Measurements from ENCODE around the gene MAGI3. TPM values are rescaled to one million over a fixed set of nuclear protein-coding genes. Genes with fewer than 3 reads are reported as not detected.
"Not testable (repeated sequence)": the region's sequence is repeated elsewhere in the genome, so short reads cannot be mapped to it uniquely, and the experiment has no call there.

MAGI3 gene
- total RNA-seq, 1 donor from 2014 or later = 13.0 TPM

DNA sequence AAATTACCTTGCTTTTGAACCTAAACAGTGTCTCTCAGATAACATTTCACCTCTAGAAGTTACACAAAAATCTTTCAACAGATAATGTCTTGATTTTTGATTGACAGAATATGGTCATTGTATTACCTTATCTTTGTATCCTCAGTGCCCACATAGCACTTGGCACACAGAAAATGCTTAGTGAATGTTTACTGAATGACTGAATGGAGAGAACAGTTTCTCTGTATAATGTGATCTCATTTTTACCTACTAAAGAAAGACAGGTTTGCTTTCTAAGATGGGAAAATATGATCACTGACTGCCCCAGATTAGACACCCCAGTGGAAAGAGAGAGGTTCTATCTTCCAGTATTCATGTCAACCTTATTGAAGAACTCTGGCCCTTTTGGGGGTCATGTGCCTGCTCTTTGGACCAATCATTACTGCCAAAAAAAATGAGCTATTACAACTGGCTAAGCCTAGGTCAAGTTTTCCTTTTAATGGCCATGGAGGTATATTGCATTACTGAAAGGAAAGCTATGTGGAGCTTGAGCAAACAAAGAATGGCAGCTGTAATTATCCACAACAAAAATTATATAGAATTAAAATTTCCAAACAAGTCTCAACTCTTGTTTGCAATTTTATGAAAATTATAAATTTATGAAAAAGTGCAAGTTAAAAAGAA is 117.4 kb downstream of the MAGI3 start:
- Histone ChIP-seq H3K27me3 (ENCODE audit: control insufficient read depth in 3 of 3, insufficient read depth in 3 of 3, low read length in 3 of 3) (no peaks in the 10 kb centered on the region), H3K36me3 (ENCODE audit: control insufficient read depth in 3 of 3, insufficient read depth in 3 of 3, low read length in 3 of 3) (no peaks in the 10 kb centered on the region), H3K4me3 (ENCODE audit: low read length in 3 of 3) (no peak overlapping the region)

DNA sequence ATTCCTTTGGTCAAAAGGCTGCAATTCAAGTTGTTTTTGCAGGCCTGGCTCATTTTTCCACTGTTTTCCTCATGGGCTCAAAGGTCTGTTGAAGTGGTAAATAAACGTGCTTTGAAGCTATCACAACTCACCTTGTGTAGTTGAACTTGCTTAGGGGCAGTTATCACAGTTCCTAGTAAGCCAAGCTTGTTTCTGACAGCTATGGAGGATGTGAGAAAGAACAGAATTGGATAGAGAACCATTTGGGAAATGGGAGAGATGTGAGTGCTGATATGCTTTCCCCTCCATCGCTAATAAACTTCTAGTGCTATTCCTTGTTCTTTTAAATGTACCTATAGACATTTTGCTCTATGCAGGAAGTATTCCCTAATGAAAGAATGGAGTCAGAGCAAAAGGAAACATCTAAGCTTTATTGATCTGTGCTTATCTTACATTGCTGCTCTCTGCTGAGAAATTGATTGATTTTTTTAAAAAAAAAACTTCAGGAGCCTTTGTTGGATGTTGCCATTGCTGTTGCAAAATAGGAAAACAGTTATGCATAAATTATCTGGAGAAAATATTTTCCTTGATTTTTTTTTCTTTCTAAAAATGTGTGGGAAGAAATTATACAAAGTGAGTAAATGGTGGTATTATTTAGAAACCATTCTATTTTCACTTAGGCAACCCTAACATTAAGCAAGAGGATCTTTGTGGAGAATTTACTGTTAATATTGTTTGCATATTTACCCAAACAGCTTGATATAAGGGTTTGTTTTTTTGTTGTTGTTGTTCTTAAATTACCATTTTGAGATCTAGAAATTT is 118.2 kb downstream of the MAGI3 start:
- no peak overlapping the region for H3K27ac ChIP-seq (ENCODE audit: low read depth, low read length)
- no peak overlapping the region for H3K9ac ChIP-seq (ENCODE audit: low read depth in 1 of 3, low read length in 3 of 3)
- H3K4me3 ChIP-seq (ENCODE audit: low read length in 3 of 3) = no peak overlapping the region
- no peaks in the 10 kb centered on the region for H3K36me3 ChIP-seq (ENCODE audit: control insufficient read depth in 3 of 3, insufficient read depth in 3 of 3, low read length in 3 of 3)
- H3K9me3 ChIP-seq (ENCODE audit: control insufficient read depth in 3 of 3, low read length in 3 of 3) = no peaks in the 10 kb centered on the region
- no peaks in the 10 kb centered on the region for H3K4me1 ChIP-seq (ENCODE audit: control insufficient read depth in 3 of 3, insufficient read depth in 3 of 3, low read length in 3 of 3)
- no peaks in the 10 kb centered on the region for H3K27me3 ChIP-seq (ENCODE audit: control insufficient read depth in 3 of 3, insufficient read depth in 3 of 3, low read length in 3 of 3)

More for the DNA sequence above, 117.4 kb downstream of the MAGI3 start:
- no peaks in the 10 kb centered on the region for H3K9me3 ChIP-seq (ENCODE audit: control insufficient read depth in 3 of 3, low read length in 3 of 3)
- no peak overlapping the region for H3K9ac ChIP-seq (ENCODE audit: low read depth in 1 of 3, low read length in 3 of 3)
- no peaks in the 10 kb centered on the region for H3K4me1 ChIP-seq (ENCODE audit: control insufficient read depth in 3 of 3, insufficient read depth in 3 of 3, low read length in 3 of 3)
- no peak overlapping the region for H3K27ac ChIP-seq (ENCODE audit: low read depth, low read length)

DNA sequence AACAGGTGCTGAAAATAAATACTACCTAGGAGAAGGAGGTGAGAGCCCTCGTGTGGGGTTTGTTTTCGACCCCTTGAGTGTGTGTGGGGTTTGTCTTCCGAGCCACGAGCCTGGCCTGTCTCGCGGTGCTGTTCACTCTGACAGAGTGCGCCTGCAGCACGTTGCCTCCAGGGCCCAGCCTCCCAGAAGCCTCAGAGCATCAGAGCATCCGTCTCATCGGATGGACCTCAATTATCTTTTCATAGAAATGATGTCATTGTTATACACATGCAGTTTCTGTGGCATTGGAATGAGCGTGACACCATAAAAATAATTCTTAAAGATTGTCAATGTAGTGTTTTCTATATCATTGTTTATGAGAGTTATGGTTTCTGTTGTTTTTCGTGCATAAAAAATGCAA is 119.5 kb downstream of the MAGI3 start:
- H3K36me3 ChIP-seq (ENCODE audit: control insufficient read depth in 3 of 3, insufficient read depth in 3 of 3, low read length in 3 of 3); H3K4me3 ChIP-seq (ENCODE audit: low read length in 3 of 3); H3K27me3 ChIP-seq (ENCODE audit: control insufficient read depth in 3 of 3, insufficient read depth in 3 of 3, low read length in 3 of 3); H3K4me1 ChIP-seq (ENCODE audit: control insufficient read depth in 3 of 3, insufficient read depth in 3 of 3, low read length in 3 of 3); H3K9me3 ChIP-seq (ENCODE audit: control insufficient read depth in 3 of 3, low read length in 3 of 3); H3K9ac ChIP-seq (ENCODE audit: low read depth in 1 of 3, low read length in 3 of 3); H3K27ac ChIP-seq (ENCODE audit: low read depth, low read length): not testable (repeated sequence)

DNA sequence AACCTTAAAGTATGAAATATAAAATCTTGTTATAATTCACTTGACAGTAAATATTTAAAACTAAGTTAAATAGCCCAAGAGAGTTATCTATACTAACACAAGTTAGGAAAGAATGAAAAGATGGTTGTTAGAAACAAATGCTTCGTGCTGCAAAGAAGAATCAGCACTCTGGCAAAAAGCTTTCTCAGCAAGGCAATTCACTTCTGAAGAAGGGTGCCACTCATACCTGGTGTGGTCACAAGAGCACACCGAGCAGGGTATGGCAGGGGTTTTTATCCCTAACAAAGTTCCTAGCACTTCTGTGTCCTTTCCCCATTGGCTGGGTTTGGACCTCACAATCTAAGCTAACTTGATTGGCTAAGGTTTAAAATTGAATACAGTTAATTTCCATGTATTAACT is 121.0 kb downstream of the MAGI3 start:
- Histone ChIP-seq H3K4me1 (ENCODE audit: control insufficient read depth in 3 of 3, insufficient read depth in 3 of 3, low read length in 3 of 3) (no peaks in the 10 kb centered on the region), H3K27me3 (ENCODE audit: control insufficient read depth in 3 of 3, insufficient read depth in 3 of 3, low read length in 3 of 3) (no peaks in the 10 kb centered on the region), H3K4me3 (ENCODE audit: low read length in 3 of 3) (no peak overlapping the region), H3K36me3 (ENCODE audit: control insufficient read depth in 3 of 3, insufficient read depth in 3 of 3, low read length in 3 of 3) (no peaks in the 10 kb centered on the region), H3K9me3 (ENCODE audit: control insufficient read depth in 3 of 3, low read length in 3 of 3) (no peaks in the 10 kb centered on the region), H3K9ac (ENCODE audit: low read depth in 1 of 3, low read length in 3 of 3) (no peak overlapping the region), H3K27ac (ENCODE audit: low read depth, low read length) (no peak overlapping the region)

DNA sequence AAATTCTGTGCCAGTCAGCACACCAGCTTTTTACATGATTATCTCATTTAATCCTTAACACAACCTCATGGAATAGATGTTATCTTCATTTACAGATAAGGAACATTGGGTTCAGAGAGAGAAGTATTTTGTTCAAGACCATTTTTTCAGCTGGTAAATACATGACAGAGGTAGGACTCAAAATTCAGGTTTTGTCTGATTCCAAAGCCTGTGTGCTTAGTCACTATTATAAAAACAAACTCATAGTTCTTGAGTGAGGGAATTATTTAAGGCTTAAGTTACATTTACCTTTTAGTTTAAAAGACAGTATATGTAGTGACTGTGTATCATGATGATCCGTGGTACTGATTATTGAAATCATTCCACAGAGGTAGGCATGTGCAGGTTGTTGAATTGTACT is 125.2 kb downstream of the MAGI3 start:
- no peaks in the 10 kb centered on the region for H3K4me1 ChIP-seq (ENCODE audit: control insufficient read depth in 3 of 3, insufficient read depth in 3 of 3, low read length in 3 of 3)
- H3K27me3 ChIP-seq (ENCODE audit: control insufficient read depth in 3 of 3, insufficient read depth in 3 of 3, low read length in 3 of 3) = no peaks in the 10 kb centered on the region

DNA sequence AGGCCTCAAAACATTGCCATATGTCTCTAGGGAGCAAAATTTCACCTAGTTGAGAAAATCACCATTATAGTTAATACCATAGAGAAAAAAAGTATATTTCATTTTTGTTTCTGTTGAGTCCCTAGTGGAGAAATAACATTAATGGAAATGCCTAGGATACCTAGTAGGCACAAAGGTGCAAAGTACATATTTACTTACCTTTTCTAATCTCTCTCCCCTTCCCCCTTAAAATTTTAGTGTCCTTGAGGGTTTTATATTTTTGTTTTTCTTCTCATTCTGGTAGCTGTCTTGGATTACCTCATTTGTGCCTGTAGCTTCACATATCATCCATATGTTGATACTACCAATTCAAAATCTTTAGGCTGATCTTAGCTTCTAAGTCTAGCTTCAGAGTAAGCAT is 127.0 kb downstream of the MAGI3 start:
- no peaks in the 10 kb centered on the region for H3K9me3 ChIP-seq (ENCODE audit: control insufficient read depth in 3 of 3, low read length in 3 of 3)
- no peaks in the 10 kb centered on the region for H3K4me1 ChIP-seq (ENCODE audit: control insufficient read depth in 3 of 3, insufficient read depth in 3 of 3, low read length in 3 of 3)
- H3K9ac ChIP-seq (ENCODE audit: low read depth in 1 of 3, low read length in 3 of 3) = no peak overlapping the region
- no peak overlapping the region for H3K27ac ChIP-seq (ENCODE audit: low read depth, low read length)
- H3K27me3 ChIP-seq (ENCODE audit: control insufficient read depth in 3 of 3, insufficient read depth in 3 of 3, low read length in 3 of 3) = no peaks in the 10 kb centered on the region
- no peak overlapping the region for H3K4me3 ChIP-seq (ENCODE audit: low read length in 3 of 3)
- no peaks in the 10 kb centered on the region for H3K36me3 ChIP-seq (ENCODE audit: control insufficient read depth in 3 of 3, insufficient read depth in 3 of 3, low read length in 3 of 3)

More for the DNA sequence above, 125.2 kb downstream of the MAGI3 start:
- Histone ChIP-seq H3K4me3 (ENCODE audit: low read length in 3 of 3) (no peak overlapping the region), H3K27ac (ENCODE audit: low read depth, low read length) (no peak overlapping the region), H3K9ac (ENCODE audit: low read depth in 1 of 3, low read length in 3 of 3) (no peak overlapping the region), H3K9me3 (ENCODE audit: control insufficient read depth in 3 of 3, low read length in 3 of 3) (no peaks in the 10 kb centered on the region), H3K36me3 (ENCODE audit: control insufficient read depth in 3 of 3, insufficient read depth in 3 of 3, low read length in 3 of 3) (no peaks in the 10 kb centered on the region)

DNA sequence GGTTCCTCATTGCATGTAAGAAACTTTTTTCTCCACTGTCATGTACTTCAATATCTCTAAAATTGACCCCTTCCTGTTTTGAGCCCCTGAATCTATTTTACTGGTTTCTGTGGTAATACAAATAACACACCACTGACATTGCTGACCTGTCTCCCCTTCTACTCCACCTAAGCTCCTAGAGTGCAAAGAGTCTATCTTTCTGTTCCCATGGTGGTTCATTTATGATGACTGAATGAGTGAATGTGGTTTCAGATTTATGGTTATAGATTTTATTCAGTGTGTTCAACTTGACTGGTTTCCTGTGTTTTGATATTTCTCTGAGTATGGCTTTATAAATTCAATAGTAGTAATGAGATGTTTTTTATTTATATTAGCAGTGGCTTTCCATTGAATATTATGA is 127.7 kb downstream of the MAGI3 start:
- Histone ChIP-seq H3K9ac (ENCODE audit: low read depth in 1 of 3, low read length in 3 of 3) (no peak overlapping the region), H3K9me3 (ENCODE audit: control insufficient read depth in 3 of 3, low read length in 3 of 3) (no peaks in the 10 kb centered on the region), H3K36me3 (ENCODE audit: control insufficient read depth in 3 of 3, insufficient read depth in 3 of 3, low read length in 3 of 3) (no peaks in the 10 kb centered on the region), H3K27me3 (ENCODE audit: control insufficient read depth in 3 of 3, insufficient read depth in 3 of 3, low read length in 3 of 3) (no peaks in the 10 kb centered on the region), H3K27ac (ENCODE audit: low read depth, low read length) (no peak overlapping the region), H3K4me1 (ENCODE audit: control insufficient read depth in 3 of 3, insufficient read depth in 3 of 3, low read length in 3 of 3) (no peaks in the 10 kb centered on the region), H3K4me3 (ENCODE audit: low read length in 3 of 3) (no peak overlapping the region)

DNA sequence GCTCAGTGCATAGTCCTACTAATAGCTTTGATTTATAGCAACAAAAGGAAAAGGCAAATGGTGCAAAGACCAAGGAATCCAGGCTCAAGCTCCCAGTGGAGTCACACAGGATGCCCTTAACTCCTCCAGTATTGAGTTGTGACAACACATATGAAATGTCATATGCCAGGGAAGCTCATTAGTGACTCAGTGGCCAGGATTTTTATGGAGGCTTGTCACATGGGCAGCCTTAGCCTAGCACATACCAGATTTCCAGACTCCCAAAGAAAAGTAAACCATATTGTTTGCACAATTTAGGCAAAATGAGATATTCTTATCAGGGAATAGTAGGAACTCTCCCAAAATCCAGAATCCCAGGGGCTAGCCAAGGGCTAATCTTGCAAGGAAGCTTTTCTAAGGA is 129.2 kb downstream of the MAGI3 start:
- H3K27ac ChIP-seq (ENCODE audit: low read depth, low read length) = no peak overlapping the region
- H3K9me3 ChIP-seq (ENCODE audit: control insufficient read depth in 3 of 3, low read length in 3 of 3) = no peaks in the 10 kb centered on the region
- no peaks in the 10 kb centered on the region for H3K4me1 ChIP-seq (ENCODE audit: control insufficient read depth in 3 of 3, insufficient read depth in 3 of 3, low read length in 3 of 3)
- no peak overlapping the region for H3K4me3 ChIP-seq (ENCODE audit: low read length in 3 of 3)
- H3K36me3 ChIP-seq (ENCODE audit: control insufficient read depth in 3 of 3, insufficient read depth in 3 of 3, low read length in 3 of 3) = no peaks in the 10 kb centered on the region
- no peak overlapping the region for H3K9ac ChIP-seq (ENCODE audit: low read depth in 1 of 3, low read length in 3 of 3)
- no peaks in the 10 kb centered on the region for H3K27me3 ChIP-seq (ENCODE audit: control insufficient read depth in 3 of 3, insufficient read depth in 3 of 3, low read length in 3 of 3)

DNA sequence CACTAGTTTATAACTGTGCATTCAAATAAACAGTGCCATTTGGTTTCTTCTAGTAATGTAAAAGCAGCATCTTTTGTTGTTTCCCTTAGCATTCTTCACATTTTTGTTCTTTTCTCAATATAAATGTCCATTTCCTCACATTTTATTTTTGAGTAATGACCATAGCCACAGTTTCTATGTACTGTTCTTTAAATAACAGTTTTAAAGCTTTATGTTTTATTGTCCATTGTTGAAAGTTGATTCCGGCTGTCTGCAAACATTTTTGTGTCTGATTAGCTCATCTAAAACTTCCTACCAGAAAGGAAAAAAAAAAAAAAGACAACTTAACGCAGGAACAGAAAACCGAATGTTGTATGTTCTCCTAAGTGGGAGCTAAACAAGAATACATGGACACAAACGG is 139.7 kb downstream of the MAGI3 start:
- H3K9ac ChIP-seq (ENCODE audit: low read depth in 1 of 3, low read length in 3 of 3) = no peak overlapping the region
- no peaks in the 10 kb centered on the region for H3K4me1 ChIP-seq (ENCODE audit: control insufficient read depth in 3 of 3, insufficient read depth in 3 of 3, low read length in 3 of 3)
- no peak overlapping the region for H3K4me3 ChIP-seq (ENCODE audit: low read length in 3 of 3)
- no peak overlapping the region for H3K27ac ChIP-seq (ENCODE audit: low read depth, low read length)
- H3K36me3 ChIP-seq (ENCODE audit: control insufficient read depth in 3 of 3, insufficient read depth in 3 of 3, low read length in 3 of 3) = no peaks in the 10 kb centered on the region
- H3K27me3 ChIP-seq (ENCODE audit: control insufficient read depth in 3 of 3, insufficient read depth in 3 of 3, low read length in 3 of 3) = no peaks in the 10 kb centered on the region
- H3K9me3 ChIP-seq (ENCODE audit: control insufficient read depth in 3 of 3, low read length in 3 of 3) = peaks cover 0 to 5% (median 0%) of the 10 kb centered on the region in 3 donors

DNA sequence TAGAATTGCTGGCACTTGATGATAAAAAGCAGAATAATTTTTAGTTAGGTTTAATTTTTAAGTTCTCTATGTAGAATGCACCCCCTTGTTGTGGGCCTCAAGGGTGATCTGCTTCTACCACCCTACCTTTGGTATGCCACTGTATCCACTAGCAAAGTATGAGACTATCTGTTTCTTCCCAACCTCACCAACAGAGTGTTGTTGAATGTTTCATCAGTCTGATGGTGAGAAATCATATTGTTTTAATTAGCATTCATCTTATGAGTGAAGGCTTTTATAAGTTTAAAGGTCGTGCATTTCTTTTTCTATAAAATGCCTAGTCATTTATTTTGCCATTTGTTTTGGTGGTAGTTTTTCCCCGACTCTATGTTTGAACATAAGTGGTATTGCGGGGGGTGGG is 141.0 kb downstream of the MAGI3 start:
- Histone ChIP-seq H3K4me3 (ENCODE audit: low read length in 3 of 3) (no peak overlapping the region), H3K27ac (ENCODE audit: low read depth, low read length) (no peak overlapping the region), H3K4me1 (ENCODE audit: control insufficient read depth in 3 of 3, insufficient read depth in 3 of 3, low read length in 3 of 3) (no peaks in the 10 kb centered on the region), H3K36me3 (ENCODE audit: control insufficient read depth in 3 of 3, insufficient read depth in 3 of 3, low read length in 3 of 3) (no peaks in the 10 kb centered on the region), H3K9ac (ENCODE audit: low read depth in 1 of 3, low read length in 3 of 3) (no peak overlapping the region), H3K27me3 (ENCODE audit: control insufficient read depth in 3 of 3, insufficient read depth in 3 of 3, low read length in 3 of 3) (no peaks in the 10 kb centered on the region), H3K9me3 (ENCODE audit: control insufficient read depth in 3 of 3, low read length in 3 of 3) (peaks cover 0 to 5% (median 0%) of the 10 kb centered on the region in 3 donors)
